GM12864 (cell line): ENCODE results near the gene PRKG2.

Experiments used
- DNase-seq: peaks from one replicate; pipeline ENCODE4 v3.0.0-alpha.2; 2011; ENCODE audit warnings: low read depth
- H3K4me3 ChIP-seq: 2 replicates; pipeline ENCODE4 v1.5.1; 2011; ENCODE audit warnings: mild to moderate bottlenecking, low read depth, low read length, control low read depth
- TF ChIP-seq, protein P1 (sequence below): IDR thresholded peaks from 2 replicates; pipeline ENCODE4 v1.5.1; 2011; ENCODE audit warnings: low read depth, mild to moderate bottlenecking, moderate library complexity, low read length, control low read depth, inconsistent platforms; ENCODE audit errors: missing control alignments

PRKG2 gene

DNA sequence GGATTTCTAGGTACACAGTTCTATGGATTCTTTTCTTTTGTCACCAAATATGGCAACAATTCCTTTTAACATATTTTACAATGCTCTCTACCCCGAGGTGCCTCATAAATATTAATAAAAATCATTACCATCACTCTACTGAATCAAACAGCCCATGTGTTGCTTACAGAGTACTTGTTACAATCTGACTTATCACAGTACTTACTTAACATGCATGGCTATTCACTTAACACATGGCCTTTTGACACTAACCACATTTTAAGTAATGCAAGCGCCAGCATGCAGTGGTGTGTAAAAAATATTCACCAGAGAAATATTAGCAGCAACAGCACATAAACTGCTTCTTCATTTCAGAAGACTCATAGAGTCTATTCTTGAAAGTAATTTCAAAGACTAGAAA lies 119.6 kb downstream of the PRKG2 start:
- no peak for DNase-seq
- TF ChIP-seq, protein P1, sequence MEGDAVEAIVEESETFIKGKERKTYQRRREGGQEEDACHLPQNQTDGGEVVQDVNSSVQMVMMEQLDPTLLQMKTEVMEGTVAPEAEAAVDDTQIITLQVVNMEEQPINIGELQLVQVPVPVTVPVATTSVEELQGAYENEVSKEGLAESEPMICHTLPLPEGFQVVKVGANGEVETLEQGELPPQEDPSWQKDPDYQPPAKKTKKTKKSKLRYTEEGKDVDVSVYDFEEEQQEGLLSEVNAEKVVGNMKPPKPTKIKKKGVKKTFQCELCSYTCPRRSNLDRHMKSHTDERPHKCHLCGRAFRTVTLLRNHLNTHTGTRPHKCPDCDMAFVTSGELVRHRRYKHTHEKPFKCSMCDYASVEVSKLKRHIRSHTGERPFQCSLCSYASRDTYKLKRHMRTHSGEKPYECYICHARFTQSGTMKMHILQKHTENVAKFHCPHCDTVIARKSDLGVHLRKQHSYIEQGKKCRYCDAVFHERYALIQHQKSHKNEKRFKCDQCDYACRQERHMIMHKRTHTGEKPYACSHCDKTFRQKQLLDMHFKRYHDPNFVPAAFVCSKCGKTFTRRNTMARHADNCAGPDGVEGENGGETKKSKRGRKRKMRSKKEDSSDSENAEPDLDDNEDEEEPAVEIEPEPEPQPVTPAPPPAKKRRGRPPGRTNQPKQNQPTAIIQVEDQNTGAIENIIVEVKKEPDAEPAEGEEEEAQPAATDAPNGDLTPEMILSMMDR: no peak
- no peak overlapping the region for H3K4me3 ChIP-seq

DNA sequence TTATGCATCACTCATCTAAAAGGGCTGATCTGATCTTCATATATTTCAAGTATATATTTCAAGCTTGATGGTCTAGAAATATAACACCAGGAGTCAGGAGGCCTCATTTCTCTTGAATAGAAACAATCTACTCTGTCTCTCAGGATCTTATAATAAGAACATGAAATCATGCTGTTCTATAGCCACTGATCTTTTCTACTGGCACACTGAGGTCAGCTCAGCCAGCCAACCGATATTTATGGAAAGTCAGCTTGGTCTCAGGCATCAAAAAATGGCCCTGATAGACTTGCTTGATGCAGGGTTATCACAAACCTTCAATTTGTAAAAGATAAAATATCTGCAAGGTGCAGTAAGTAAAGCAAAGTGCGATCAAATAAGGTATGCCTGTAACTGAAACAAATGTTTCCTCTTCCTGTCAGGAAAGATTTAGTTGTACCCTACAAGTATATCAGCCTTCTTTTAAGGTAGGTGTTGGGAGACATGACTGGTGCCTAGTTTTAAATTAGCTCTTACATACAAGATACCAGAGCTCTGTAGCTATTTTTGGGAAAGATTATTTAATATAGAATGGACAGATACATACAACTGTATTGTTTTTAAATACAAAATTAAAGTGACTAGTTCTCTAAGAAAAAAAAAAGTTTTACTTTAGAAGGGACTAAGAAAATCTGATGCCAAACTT lies 121.2 kb downstream of the PRKG2 start:
- TF ChIP-seq, protein P1: no peak
- H3K4me3 ChIP-seq: no peak overlapping the region
- no peak for DNase-seq

DNA sequence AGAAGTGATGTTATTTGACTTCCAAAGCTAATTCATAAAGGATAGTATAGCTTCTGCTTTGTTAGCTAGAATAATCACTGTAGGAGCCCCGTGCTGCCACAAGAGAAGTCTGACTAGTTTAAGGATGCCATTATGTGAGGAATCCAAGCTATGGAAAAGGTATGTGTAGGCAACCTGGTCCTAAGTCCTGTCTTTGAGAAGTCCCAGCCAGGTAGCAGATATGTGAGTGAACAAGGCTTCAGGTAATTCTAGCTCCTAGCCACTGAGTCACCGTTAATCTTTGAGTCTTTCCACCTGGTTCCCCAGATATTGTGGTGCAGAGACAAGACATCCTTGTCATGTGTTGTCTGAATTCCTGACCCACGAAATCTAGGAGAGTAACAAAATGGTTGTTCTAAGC lies 129.0 kb downstream of the PRKG2 start:
- DNase-seq: no peak
- TF ChIP-seq, protein P1: no peak
- H3K4me3 ChIP-seq: no peak overlapping the region

DNA sequence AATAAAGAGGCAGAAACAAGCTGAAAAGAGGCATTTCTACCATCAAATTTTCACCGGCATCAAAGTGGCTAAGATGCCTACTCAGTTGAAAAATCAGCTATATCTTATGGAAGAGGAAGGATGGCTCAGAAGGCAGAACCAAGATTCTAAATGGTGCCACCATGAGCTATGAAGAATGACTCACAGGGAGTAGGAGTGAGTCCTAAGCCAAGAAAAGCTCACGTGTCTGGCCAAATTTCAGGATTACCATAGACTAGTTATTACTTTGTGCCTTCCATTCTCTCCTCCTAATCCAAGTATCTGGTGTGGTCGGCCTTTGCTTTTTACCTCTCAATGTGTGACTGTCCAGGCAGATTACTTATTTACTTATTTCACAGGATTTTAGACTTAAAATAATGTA lies 129.7 kb downstream of the PRKG2 start:
- no peak for DNase-seq
- H3K4me3 ChIP-seq: no peak overlapping the region
- TF ChIP-seq, protein P1: no peak

DNA sequence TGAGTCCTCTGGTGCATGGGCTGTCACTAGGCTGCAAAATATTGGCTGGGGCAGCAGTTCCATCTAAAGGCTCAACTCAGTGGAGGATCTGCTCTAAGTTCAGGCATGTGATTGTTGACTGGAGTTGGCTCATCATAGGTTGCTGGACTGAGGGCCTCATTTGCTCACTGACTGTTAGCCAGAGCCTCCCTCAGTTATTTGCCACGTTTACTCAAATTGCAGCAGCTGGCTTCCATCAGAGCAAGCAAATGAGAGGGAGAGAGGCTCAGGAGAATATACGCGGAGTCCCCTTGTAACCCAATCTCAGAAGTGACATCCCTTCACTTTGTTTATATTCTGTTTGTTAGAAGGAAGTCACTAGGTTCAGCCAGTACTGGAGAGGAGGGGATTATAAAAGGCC lies 130.4 kb downstream of the PRKG2 start:
- no peak overlapping the region for H3K4me3 ChIP-seq

DNA sequence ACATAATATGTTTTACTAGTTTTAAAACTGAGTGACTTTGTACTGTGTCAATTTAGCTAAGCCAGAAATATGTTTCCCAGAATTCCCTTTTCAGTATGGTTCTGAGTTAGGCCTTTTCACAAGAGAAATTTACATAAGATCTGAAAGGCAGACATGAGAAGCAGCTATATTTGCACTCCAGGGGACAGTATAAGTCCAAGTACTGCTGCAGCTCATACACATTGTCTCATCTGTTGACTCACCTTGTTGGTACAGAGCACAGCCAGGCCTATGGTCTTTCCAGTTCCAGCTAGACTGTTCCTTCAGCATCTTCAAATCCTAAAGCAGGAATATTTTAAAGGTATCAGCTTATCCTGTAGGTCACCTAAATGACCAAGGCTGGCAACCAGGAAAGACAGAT lies 131.0 kb downstream of the PRKG2 start:
- TF ChIP-seq, protein P1: no peak
- no peak for DNase-seq
- H3K4me3 ChIP-seq: no peak overlapping the region

More for the DNA sequence above, 130.4 kb downstream of the PRKG2 start:
- TF ChIP-seq, protein P1: no peak
- DNase-seq: no peak

DNA sequence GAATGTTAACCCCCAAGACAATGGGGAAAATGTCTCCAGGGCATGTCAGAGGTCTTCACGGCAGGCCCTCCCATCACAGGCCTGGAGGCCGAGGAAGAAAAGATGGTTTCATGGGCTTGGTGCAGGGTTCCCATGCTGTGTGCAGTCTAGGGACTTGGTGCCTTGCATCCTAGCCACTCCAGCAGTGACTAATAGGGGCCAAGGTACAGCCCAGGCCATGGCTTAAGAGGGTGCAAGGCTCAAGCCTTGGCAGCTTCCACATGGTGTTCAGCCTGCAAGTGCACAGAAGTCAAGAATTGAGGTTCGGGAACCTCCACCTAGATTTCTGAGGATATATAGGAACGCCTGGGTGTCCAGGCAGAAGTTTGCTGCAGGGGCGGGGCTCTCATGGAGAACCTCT lies 133.9 kb downstream of the PRKG2 start:
- DNase-seq: no peak
- TF ChIP-seq, protein P1: no peak
- H3K4me3 ChIP-seq: no peak overlapping the region
